Esophagus muscularis mucosa (tissue), 4 donors: ENCODE data around the gene ADAM10.

ENCODE experiments used
- CTCF ChIP-seq, 3 experiments: fragments of 200-600 bp in 2 of 3; fragments of 450-650 bp in 1 of 3; sonication (generic) in 2 of 3; IDR thresholded peaks; one replicate each; pipeline ENCODE4 v1.5.1; 2017 to 2019; ENCODE audit warnings: antibody characterized with exemption in 3 of 3, mild to moderate bottlenecking in 2 of 3, moderate library complexity in 1 of 3
- EP300 ChIP-seq: sonication (generic); formaldehyde crosslinking; IDR thresholded peaks from one replicate; pipeline ENCODE4 v1.6.1; 2017; ENCODE audit warnings: antibody characterized with exemption
- POLR2A ChIP-seq: fragments of 450-650 bp; IDR thresholded peaks from one replicate; pipeline ENCODE4 v1.6.1; 2017; ENCODE audit warnings: antibody characterized with exemption, moderate library complexity, mild to moderate bottlenecking, low read depth
- POLR2AphosphoS5 ChIP-seq, 2 donors: sonication (generic); formaldehyde crosslinking; IDR thresholded peaks; one replicate each; pipeline ENCODE4 v1.6.1; 2017; ENCODE audit warnings: antibody characterized with exemption in 2 of 2

- no peak for TF ChIP-seq CTCF (IDR thresholded peaks at IDR 0.05)
- TF ChIP-seq POLR2A: no peak
- TF ChIP-seq EP300: no peak
- TF ChIP-seq POLR2AphosphoS5 (IDR thresholded peaks at IDR 0.05): no peak
Observed at GRCh38 chr15:58795825-58796224, 46.3 kb upstream of the ADAM10 start.
